ENCODE measurements around the gene SCGB1D2.

DNA sequence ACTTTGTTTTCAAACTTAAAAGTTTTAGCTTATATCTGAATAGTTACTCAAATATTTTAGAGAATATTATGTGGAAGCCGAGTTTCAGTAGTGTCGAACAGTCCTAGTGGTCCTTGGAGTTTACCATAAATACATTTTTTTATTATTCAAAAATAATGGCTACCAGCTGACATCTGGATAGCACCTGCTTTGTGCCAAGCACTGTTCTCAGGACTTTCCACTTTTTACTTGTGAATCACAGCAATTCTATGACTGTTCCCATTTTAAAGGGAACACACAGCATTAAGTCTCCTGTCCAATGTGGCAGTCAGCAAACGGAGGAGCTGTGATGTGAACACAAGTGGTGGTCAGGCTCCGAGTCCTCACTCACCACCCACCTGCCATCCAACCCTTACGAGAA, 37.6 kb upstream of the SCGB1D2 start:
- no peak for TF ChIP-seq POLR2A (IDR thresholded peaks at IDR 0.05)
- TF ChIP-seq, protein P1, sequence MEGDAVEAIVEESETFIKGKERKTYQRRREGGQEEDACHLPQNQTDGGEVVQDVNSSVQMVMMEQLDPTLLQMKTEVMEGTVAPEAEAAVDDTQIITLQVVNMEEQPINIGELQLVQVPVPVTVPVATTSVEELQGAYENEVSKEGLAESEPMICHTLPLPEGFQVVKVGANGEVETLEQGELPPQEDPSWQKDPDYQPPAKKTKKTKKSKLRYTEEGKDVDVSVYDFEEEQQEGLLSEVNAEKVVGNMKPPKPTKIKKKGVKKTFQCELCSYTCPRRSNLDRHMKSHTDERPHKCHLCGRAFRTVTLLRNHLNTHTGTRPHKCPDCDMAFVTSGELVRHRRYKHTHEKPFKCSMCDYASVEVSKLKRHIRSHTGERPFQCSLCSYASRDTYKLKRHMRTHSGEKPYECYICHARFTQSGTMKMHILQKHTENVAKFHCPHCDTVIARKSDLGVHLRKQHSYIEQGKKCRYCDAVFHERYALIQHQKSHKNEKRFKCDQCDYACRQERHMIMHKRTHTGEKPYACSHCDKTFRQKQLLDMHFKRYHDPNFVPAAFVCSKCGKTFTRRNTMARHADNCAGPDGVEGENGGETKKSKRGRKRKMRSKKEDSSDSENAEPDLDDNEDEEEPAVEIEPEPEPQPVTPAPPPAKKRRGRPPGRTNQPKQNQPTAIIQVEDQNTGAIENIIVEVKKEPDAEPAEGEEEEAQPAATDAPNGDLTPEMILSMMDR (IDR thresholded peaks at IDR 0.05) = no peak

Data from testis (tissue), 2 donors.